A549 treated with CORT108297 at 1 μM for 4 hours (cell line): ENCODE measurements around the gene TWIST1. TPM values are rescaled to one million over a fixed set of nuclear protein-coding genes. Genes with fewer than 3 reads are reported as not detected.

Experiments
- total RNA-seq: library from RNA; stranded (reverse); fragments of 200-300 nt; extraction: Qiagen RNA extraction; gene quantifications from 5 replicates; pipeline ENCODE4 v1.2.3, GENCODE V29; 2022

Gene TWIST1
- total RNA-seq: 2.4 to 4.3 TPM (median 3.8 TPM) in 5 replicates

GRCh38 chr7:19117091-19117869 is at the start of gene TWIST1:
TWIST1 (minus strand) TSS chr7:19117636; CDS start chr7:19117321, 315 bp downstream.

GRCh38 chr7:19144661-19145433 is 27.4 kb upstream of the TWIST1 start, which contains the start of gene FERD3L:
FERD3L (minus strand) TSS chr7:19145421; CDS start chr7:19145362, 59 bp downstream.

Other genes with a start within 250 kb of the TWIST1 start
- gene FERD3L, start 27.8 kb upstream of the TWIST1 start, total RNA-seq: not detected in 5 replicates